Skin epidermis (tissue), 12 donors: ENCODE results near the gene SPO11.

Source experiments
- H3K27ac ChIP-seq, 21 experiments: fragments of 200-600 bp; sonication (generic) in 11 of 21; one replicate each; pipeline ENCODE4 v1.5.0; 2020; ENCODE audit warnings: mild to moderate bottlenecking in 3 of 21, inconsistent platforms in 2 of 21, moderate library complexity in 2 of 21
- H3K4me3 ChIP-seq, 7 experiments: fragments of 200-600 bp; sonication (generic) in 2 of 7; one replicate each; pipeline ENCODE4 v1.5.0; 2020; ENCODE audit warnings: inconsistent platforms in 2 of 7, mild to moderate bottlenecking in 2 of 7, moderate library complexity in 1 of 7

SPO11 gene

DNA sequence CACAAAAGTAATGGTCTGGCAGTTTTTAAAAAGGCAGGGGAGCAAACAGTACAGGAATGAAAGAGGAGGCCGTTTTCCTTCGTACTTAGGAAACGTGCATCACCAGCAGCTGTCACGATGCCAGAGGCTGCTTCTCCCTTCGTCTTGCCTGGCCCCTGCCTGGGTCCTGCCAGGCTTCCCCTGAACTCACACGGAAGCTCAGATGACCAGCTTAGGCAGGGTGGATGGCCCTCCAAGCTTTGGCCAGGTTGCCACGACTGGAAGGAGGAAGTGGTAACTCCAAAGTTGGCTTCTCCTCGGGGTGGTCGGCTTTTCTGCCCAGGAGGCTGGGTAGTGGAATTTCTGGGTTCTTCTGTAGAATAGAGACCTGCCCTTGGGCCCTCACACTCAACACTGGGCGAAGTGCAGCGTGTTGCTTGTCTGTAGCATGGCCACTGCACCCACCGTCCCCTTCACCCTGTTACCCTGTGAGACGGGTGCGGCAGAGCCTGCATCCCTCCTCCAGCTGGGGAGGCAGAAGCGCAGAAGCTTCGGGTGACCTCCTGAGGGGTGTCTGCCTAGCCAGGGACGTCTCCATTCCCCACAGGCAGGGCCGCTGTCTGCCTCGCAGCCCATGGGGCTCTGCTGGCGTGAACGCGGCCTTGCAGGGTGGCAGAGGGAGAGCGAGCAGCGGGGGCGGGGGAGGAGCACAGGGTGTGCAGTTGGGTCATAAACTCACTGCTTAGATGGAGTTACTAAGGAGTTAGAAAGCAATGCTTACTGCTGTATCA lies 43.2 kb downstream of the SPO11 start:
- H3K4me3 ChIP-seq, result no peak overlapping the region
- no peak overlapping the region for H3K27ac ChIP-seq

DNA sequence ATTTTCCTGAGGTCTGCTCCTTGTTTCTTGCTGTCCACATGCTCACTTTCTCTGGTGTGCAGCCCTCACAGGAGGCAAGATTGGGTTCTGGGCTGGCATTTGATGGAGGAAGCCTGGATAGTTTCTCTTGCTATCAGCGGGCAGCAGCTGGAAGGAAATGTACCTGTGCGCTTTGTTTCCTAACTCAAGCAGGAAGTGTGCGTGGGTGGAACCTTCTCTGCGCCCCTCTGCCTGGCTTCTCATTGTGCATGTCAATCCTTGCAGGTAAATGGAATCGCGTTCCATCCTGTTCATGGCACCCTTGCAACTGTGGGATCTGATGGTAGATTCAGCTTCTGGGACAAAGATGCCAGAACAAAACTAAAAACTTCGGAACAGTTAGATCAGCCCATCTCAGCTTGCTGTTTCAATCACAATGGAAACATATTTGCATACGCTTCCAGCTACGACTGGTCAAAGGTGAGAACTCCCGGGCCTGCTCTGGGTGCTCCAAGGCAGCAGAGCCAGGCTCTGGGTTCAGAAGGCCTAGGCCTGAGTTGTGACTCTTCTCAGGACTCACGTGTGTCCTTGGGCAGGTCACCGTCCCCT lies 44.8 kb downstream of the SPO11 start:
- Histone ChIP-seq H3K4me3 (no peak overlapping the region), H3K27ac (peak overlapping the region in 2 of 21 experiments; percentile 8 to 53)

DNA sequence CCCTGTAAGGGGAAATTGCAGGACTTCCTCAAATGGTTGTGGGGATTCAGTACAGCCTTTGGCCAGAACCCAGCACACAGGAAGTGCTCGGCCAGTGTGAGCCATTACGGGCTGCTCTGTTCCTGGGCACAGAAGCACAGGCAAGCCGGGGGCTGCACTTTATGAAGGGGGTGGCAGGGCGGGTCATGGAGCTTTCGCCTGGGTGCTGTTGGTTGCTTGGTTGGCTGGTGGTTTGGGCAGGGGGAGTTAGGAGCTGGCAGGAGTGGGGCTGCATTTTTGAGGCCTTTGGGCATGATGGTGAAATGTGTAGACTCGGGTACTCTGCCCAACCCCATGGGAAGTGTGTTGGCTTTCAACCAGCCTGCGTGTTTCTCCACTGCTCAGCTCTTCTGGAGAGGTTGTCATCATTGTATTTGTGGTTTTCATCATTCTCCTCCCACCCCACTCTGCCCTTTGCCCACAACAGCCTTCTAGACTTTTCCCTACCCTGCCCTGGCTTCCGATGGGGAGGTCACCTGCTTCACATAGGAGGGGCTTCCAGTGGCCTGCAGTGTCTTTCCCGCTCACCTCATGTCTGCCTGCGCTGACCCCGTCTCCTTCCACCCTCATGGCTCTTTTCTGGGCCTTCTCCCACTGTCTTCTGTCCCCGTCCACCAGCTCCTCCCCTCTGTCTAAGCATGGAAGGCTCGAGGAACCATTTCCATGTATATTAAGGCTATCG lies 45.5 kb downstream of the SPO11 start:
- no peak overlapping the region for H3K4me3 ChIP-seq
- H3K27ac ChIP-seq, result peak overlapping the region in 5 of 21 experiments; percentile 8 to 61 (median 53)

DNA sequence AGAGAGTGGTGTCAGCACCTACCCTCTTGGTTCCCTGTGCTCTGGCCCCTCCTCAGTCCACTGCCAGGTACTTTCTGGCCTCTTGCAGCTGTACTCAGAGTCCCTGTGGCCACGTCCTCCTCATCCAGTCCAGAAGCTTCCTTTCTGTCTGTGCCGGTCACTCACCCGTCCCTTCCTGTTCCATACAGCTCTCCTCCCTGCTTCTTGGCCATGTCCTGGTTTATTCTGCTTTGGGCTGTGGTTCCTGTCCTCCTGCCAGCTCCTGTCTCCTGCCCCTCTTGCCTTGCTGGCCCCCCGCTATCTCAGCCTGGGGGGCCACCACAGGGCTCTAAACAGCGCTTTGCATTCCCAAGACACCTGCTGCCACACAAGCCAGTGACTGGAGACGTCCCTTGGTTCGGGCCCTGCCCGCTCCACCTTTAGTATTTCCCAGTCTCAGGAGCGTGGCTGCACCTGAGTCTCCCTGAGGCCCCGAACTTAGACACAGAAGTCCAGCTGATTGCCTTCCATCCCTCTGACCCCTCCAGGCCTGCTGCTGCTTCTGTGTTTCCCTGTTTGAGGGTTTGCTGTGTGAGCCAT lies 46.1 kb downstream of the SPO11 start:
- Histone ChIP-seq H3K27ac (peak overlapping the region in 3 of 21 experiments; percentile 6 to 61 (median 55)), H3K4me3 (no peak overlapping the region)

DNA sequence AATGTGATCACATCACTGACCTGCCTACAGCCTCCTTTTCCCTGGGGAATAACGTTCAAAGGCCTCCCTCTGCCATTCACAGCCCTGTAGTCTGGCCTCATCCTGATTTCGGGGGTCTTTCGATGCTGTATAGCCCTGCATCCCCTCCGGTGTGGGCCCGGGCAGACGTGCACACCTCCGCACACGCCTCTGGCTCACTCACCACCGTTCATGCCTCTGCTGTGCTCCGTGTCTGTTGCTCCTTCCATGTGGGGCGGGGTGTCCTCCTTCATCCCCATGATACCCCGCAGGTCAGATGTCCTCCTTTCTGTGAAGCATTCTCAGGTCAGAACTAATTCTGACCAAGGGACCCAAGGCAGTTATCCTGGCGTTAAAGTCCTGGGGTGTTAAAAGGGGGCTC lies 47.7 kb downstream of the SPO11 start:
- Histone ChIP-seq H3K4me3 (no peak overlapping the region), H3K27ac (no peak overlapping the region)

DNA sequence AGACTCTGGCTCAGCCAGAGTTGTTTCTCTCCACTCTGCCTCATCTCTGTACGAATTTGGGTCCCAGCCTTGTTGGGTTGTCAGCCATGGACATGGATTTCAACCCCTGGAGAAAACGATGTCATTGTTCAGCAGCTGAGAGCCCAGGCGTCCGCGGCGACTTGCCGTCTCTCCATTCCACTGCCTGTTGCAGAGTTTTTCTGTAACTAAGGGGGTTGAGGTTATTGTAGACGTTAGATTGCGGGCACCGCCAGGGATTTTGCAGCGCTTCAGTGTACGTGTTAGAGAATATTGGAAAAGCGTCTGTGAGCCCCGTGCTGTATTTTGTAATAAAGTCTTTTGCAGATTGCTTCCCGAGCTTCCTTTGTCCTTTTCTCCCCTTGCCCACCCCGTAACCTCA lies 48.5 kb downstream of the SPO11 start:
- Histone ChIP-seq H3K4me3 (no peak overlapping the region), H3K27ac (no peak overlapping the region)

DNA sequence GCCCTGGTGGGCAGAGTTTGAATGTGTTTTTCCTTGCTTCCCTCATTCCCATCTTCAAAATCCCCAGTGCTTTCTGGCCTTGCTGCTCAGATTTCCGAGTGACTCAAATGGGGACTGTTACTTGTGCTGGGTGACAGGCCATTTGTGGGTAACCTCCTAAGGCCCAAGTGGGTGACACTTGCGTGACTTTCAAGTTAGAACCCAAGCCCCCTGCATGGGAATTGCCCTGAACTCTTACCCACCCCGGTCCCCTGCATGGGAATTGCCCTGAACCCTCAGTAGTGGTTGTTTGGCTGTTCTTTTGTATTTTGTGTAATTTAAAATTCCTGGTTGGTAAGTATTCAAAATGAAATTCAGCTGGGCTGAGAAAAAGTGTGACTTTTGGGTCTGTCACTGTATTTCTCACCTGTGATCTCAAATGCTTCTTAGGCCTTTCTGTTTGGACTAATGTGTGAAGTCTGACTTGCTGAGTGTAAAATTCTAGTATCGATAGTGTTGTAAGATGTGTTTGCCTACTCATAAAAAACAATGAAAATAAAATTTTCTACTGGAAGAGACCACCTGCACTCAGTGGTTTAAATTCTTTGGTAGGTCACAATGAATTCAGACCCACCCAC lies 49.2 kb downstream of the SPO11 start:
- no peak overlapping the region for H3K4me3 ChIP-seq
- H3K27ac ChIP-seq, result no peak overlapping the region

DNA sequence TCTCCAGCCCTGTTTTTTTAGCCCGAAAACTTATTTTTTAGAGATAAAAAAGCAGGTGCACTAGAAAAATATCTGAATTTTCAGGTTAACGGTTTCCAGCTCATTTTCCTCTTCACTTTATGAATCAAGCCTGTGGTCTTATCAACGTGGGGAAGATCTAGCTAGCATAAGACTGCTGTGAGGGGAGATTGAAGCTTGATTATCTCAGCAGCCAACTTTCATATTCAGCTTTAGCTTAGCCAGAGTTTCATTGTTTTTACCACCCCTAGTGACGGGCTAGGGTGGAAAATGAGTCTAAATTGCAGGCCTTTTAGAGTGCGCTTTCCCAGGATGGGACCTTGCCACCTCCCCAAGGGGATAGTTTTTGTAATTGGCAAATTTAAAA lies 49.7 kb downstream of the SPO11 start:
- Histone ChIP-seq H3K27ac (no peak overlapping the region), H3K4me3 (no peak overlapping the region)

DNA sequence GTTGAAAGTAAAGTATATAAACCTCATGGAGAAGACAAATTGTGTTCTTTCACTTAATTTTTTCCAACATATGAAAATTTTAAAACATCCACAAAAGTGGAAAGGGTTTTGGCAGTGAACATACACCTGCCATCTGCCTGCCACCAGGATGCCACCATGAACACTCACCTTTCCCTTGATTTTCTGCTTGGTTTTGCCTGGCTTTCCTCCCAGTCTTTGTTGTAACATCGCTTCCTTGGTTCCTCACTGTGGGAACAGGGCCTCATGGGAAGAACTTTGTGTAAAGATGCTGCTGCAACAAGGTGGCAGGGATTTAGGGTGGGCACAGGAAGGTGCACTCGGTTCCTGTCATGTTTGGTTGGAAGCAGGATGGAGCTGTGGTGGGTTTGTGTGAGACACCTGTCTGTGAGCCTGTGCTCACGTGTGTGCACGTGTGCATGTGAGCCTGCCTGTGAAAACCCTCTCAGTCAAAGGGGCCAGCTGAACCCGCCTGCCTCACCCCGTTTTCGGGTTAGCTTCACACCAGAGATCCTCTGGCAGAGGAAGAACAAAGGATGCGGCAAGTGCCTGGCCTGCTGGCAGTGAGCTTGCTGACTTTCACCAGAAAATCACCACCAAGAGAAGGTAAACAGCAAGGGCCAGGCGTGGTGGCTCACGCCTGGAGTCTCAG lies 50.6 kb downstream of the SPO11 start:
- H3K4me3 ChIP-seq, result no peak overlapping the region
- H3K27ac ChIP-seq, result no peak overlapping the region

DNA sequence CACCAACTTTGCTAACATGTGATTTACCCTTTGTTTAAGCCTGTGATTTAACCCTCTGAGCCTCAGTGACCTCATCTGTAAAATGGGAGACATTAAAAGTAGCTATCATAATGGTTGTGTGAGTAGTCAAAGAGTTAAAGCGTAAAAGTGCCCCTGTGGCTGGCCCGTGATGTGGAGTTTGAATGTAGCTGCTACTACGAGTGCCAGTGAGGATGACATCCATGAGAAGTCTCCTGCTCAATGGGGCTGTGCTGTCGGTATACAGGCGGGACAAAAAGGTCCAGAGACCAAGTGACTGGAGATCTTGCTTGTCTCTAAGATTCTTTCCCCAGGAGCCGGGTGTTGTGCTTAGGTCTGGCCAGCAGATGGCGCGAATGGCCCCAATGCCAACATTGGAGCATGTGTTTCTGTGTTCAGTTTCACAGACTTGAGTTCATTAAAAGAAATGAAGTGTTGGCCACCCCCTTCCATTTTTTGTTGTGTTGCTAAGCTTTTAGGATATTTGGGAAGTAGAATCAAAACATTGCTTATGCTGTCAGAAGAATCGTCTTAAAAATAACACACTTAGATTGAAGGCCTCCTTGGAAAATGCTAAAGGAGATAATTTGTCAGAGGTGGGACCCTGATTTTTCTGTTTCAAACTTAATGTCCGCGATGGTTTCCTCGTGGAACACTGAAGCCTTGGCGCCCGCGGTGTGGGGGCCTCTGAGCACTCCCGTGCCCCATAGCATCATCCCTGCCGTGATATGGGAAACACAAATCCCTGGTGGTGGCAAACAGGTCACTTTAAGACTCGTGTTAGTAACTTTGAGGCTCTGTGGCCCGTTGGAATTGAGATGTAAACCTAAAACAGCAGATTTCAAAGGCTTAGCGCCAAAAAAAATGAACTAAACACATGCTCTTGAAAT lies 52.2 kb downstream of the SPO11 start:
- peak overlapping the region in 1 of 21 experiments; percentile 31 for H3K27ac ChIP-seq

DNA sequence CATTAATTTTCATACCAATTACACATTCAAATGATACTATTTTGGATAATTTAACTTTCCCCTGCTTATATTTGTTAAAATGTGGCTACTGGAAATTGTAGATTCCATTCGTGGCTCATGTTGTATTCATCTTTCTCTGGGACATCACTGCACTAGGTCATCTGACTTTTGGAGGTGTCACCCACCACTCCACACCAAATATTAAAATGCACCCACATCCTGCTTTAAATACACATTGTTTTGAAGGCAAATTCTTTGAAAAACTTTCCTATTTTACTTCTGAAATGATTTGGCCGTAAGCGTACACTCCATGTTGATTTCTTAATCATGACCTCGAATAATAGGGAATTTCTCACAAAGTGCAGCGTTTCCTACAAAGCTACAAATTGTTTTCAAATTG lies 52.9 kb downstream of the SPO11 start:
- Histone ChIP-seq H3K4me3 (no peak overlapping the region), H3K27ac (no peak overlapping the region)

More for the DNA sequence above, 52.2 kb downstream of the SPO11 start:
- no peak overlapping the region for H3K4me3 ChIP-seq

DNA sequence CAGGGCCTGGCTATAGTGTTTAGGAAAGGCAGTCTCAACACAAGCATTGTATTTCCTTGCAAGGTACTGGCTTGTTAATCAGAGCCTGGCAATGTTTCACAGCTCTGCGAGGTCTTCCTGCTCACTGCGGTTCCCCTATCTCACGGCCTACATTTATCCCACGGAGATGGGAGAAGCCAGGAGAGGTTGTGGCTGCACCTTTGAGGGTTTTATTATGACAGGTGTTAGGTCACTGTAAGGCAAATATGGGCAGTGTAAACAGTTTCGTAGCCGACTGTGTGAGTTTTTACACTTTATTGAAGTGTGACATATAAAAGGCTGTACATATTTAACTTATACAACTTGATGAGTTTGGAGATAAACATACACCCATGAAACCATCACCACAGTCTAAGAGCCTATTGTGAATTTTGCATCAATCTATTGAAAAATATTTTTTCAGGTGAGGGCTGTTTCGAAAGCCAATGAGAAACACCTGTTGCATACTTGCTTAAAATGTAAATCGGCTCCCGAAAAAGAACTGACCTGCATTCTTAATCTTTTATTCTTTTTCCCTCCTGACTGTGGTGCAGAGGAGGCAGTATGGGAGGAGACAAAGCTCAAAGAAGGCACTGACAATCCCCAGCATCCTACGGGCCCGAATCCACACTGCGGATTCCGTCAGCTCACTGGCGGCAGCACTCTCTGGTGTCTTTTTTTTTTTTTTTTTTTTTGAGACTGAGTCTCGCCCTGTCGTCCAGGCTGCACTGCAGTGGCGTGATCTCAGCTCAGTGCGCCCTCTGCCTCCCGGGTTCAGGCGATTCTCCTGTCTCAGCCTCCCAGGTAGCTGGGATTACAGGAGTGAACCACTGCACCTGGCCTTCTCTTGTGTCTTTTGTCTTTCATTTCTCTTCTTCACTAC lies 54.1 kb downstream of the SPO11 start:
- H3K4me3 ChIP-seq, result no peak overlapping the region
- H3K27ac ChIP-seq, result no peak overlapping the region

DNA sequence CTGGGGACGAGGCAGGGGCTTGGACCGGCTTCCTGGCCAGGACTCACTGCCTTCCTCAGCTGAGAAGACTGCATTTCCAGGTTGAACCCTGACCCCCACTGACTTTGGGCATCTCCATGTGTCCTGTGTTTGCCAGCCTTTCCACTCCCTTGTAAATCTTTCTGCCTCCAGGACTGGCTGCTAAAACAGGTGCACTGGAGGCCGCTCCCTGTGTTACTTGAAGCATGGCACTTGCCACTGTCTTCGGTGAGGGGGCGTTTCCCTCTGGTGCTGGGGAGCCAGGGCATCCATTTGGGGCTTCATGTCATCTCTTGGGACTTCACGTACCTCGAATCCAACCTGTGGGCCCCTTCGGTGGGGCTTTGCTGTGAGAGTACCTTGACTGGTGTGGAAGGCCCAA lies 54.9 kb downstream of the SPO11 start:
- Histone ChIP-seq H3K4me3 (no peak overlapping the region), H3K27ac (no peak overlapping the region)

DNA sequence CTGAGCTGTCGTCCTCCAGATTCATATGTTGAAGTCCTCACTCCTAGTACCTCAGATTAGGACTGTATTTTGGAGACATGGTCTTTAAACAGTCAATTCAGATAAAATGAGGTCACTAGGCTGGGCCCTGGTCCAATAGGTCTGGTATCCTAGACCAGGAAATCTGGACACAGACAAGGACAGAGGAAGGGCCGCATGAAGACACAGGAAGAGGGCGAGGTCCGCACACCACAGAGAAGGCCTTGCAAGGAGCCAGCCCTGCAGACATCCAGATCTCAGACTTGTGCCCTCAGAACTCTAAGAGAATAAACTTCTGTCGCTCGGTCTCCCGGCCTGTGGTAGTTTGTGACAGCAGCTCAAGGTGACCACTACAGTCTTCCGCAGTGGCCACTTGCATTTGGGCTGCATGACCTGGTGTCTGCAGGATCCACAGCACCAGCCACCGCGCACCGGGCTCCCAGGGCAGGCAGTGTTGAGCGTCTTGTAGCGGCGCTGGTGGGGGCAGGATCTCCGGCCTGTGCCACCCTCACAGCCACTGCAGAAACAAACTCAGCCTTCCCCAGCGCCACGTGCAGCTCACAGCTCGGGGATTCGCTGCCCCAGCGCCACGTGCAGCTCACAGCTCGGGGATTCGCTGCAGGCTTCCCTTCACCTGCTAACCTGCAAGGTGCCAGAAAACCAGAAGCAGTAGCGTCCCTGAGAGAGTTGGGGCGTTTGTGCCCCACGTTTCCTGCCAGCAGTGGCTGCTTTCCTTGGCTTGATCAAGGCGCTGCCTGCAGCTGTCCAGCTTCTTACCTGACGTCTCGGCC lies 55.6 kb downstream of the SPO11 start:
- H3K4me3 ChIP-seq, result no peak overlapping the region
- no peak overlapping the region for H3K27ac ChIP-seq

DNA sequence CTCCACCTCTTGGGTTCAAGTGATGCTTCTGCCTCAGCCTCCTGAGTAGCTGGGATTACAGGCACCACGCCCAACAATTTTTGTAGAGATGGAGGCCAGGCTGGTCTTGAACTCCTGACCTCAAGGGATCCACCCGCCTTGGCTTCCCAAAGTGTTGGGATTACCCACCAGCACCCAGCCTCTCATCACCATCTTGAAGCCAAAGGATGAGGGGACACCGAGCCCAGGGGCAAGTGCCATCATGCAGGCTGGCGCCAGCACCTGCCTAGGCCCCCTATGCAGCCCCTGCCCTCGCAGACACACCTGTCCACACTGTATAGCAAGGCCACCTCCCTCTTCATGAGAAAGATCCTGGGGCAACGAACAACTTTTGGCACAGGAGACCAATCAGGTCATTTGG lies 56.3 kb downstream of the SPO11 start:
- Histone ChIP-seq H3K27ac (no peak overlapping the region), H3K4me3 (no peak overlapping the region)

DNA sequence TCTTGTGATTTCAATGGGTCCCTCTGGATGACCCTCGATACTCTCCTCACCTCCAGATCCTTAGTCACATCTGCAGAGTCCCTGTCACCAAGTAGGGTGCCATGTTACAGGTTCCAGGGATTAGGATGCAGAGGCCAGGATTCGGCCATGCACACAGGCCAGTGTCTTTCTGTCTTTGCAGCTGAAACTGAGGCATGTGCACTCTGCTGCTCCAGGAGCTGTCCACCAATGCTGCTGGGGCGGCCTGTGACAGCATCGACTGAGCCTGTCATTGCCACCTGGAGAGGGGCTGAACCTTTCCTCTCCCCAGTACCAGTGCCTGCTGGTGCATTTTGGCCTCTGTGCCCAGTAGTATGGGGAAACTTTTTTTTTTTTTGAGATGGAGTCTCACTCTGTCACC lies 57.2 kb downstream of the SPO11 start:
- Histone ChIP-seq H3K4me3 (no peak overlapping the region), H3K27ac (no peak overlapping the region)

DNA sequence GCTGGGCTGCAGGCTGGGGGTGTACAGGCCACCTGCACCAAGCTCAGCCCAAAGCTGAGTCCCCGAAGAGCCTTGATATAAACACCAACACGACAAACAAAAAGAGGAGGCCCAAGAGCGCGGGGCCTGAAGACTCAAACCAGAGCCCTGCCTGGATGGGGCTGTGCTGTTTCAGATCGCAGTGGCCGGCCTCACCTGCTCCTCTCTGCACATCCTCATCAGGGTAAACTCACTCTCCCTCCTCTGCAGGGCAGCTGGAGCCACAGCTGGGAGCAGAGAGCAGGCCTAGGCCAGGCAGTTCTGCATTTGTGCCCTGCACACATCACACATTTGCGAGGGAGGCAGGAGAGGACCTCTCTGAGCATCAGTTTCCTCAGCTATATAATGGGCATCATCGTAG lies 57.9 kb downstream of the SPO11 start:
- Histone ChIP-seq H3K4me3 (no peak overlapping the region), H3K27ac (no peak overlapping the region)
